HG02588 (cell line): ENCODE measurements around the gene RGS19.

Source experiments
- ATAC-seq: cut with Tn5 transposase; IDR thresholded peaks from one replicate; pipeline ENCODE4 v1.9.1; 2021; ENCODE audit warnings: mild to moderate bottlenecking, moderate library complexity; ENCODE audit not compliant: unreplicated experiment

RGS19 gene

GRCh38 chr20:64065062-64065973 lies 14.0 kb downstream of the RGS19 start:
- no peak for ATAC-seq

- no peak for ATAC-seq
These were observed 15.1 kb downstream of the RGS19 start for GRCh38 chr20:64064145-64064698.

GRCh38 chr20:64063389-64064144 lies 15.8 kb downstream of the RGS19 start:
- ATAC-seq = no peak

- ATAC-seq = peak; percentile 81
These were observed 16.5 kb downstream of the RGS19 start, which contains the start of gene TCEA2 for GRCh38 chr20:64062596-64063388. TSS of gene TCEA2 (plus strand) at chr20:64063198. CDS start at chr20:64063313, 115 bp downstream.

- ATAC-seq = no peak
These were observed 17.1 kb downstream of the RGS19 start for GRCh38 chr20:64062276-64062595.

GRCh38 chr20:64058536-64058935 lies 20.8 kb downstream of the RGS19 start:
- no peak for ATAC-seq

GRCh38 chr20:64057628-64058498 lies 21.5 kb downstream of the RGS19 start:
- ATAC-seq = no peak

GRCh38 chr20:64056889-64057627 lies 22.3 kb downstream of the RGS19 start:
- no peak for ATAC-seq

GRCh38 chr20:64056639-64056888 lies 22.8 kb downstream of the RGS19 start:
- no peak for ATAC-seq

GRCh38 chr20:64055893-64056638 lies 23.3 kb downstream of the RGS19 start:
- ATAC-seq = no peak

- ATAC-seq = no peak
These were observed 23.9 kb downstream of the RGS19 start for GRCh38 chr20:64055396-64055892.

GRCh38 chr20:64053841-64054661 lies 25.3 kb downstream of the RGS19 start:
- ATAC-seq = no peak

GRCh38 chr20:64052987-64053840 lies 26.1 kb downstream of the RGS19 start:
- ATAC-seq = no peak

GRCh38 chr20:64052326-64052722 lies 27.0 kb downstream of the RGS19 start:
- no peak for ATAC-seq

GRCh38 chr20:64051561-64052325 lies 27.6 kb downstream of the RGS19 start:
- ATAC-seq = no peak

- no peak for ATAC-seq
These were observed 28.3 kb downstream of the RGS19 start for GRCh38 chr20:64051033-64051452.
